SK-N-MC (cell line): ENCODE measurements around the gene NAA60.

Experiments
- EZH2 ChIP-seq: fragments of 200-600 bp; sonication (generic); IDR thresholded peaks from one replicate; pipeline ENCODE4 v1.6.1; 2017; ENCODE audit warnings: antibody characterized with exemption
- FOXP2 ChIP-seq: optimal IDR thresholded peaks from 2 replicates; pipeline ENCODE3; 2011; ENCODE audit warnings: mild to moderate bottlenecking, moderate library complexity; ENCODE audit not compliant: insufficient read depth; ENCODE audit errors: extremely low read length, control extremely low read depth
- POLR2AphosphoS5 ChIP-seq: IDR thresholded peaks from 2 replicates; pipeline ENCODE4 v1.6.1; 2012; ENCODE audit warnings: mild to moderate bottlenecking, low read depth, low read length, borderline replicate concordance

DNA sequence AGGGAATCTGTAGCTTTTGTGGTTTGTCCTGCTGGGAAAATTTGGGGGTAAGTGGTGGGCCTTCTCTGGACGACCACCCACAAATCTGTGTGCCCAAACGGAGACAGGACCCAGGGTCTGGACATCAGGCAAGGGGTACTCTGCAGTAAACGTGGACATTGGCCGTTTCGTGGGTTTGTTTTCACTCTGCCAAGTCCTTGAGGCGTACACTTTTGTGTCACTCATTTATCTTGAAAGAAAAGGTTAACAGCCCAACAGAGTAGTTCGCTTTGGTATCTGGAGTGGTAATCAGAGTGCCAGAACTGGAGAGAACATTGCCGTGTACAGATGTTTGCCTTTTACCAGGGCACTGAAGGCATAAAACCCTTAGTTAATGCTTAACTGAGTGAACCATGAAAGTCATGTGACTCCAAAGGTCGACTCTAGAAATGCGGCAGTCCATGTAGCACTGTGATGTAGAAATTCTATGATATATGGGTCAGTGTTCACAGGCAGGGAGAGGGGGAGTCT lies 15.4 kb downstream of the NAA60 start:
- TF ChIP-seq EZH2: no peak
- TF ChIP-seq POLR2AphosphoS5: no peak
- no peak for TF ChIP-seq FOXP2
